Neural cell (in vitro differentiated cells): Measurements from ENCODE around the gene AQP12A.

Source experiments
- CTCF ChIP-seq: fragments of 450-650 bp; IDR thresholded peaks from 2 replicates; pipeline ENCODE4 v1.5.1; 2014; ENCODE audit warnings: antibody characterized with exemption, mild to moderate bottlenecking, moderate library complexity; ENCODE audit not compliant: poor library complexity, severe bottlenecking
- EP300 ChIP-seq: fragments of 450-650 bp; conservative IDR thresholded peaks from 2 replicates; pipeline ENCODE4 v1.6.1; 2014; ENCODE audit warnings: antibody characterized with exemption, mild to moderate bottlenecking, moderate library complexity; ENCODE audit not compliant: poor library complexity, severe bottlenecking
- EZH2 ChIP-seq: fragments of 200-600, 300-800 bp; shearing (Covaris generic), sonication (generic); IDR thresholded peaks from 2 replicates; pipeline ENCODE4 v1.6.1; 2014; ENCODE audit warnings: antibody characterized with exemption, low read length, borderline replicate concordance, mild to moderate bottlenecking; ENCODE audit not compliant: insufficient read depth, poor library complexity, severe bottlenecking
- SMC3 ChIP-seq: fragments of 450-650 bp; conservative IDR thresholded peaks from 2 replicates; pipeline ENCODE4 v1.6.1; 2014; ENCODE audit warnings: antibody characterized with exemption, mild to moderate bottlenecking, moderate library complexity; ENCODE audit not compliant: poor library complexity
- TAF1 ChIP-seq: IDR thresholded peaks from 2 replicates; pipeline ENCODE4 v1.6.1; 2012; ENCODE audit warnings: low read depth

GRCh38 chr2:240717181-240717641, 25.5 kb downstream of the AQP12A start:
- TF ChIP-seq TAF1: no peak
- no peak for TF ChIP-seq CTCF
- no peak for TF ChIP-seq SMC3
- TF ChIP-seq EZH2: no peak
- TF ChIP-seq EP300: no peak
